Heart left ventricle (tissue), 13 donors: ENCODE measurements around the gene NBL1.

ENCODE experiments used
- POLR2A ChIP-seq, 2 donors: fragments of 450-650 bp; IDR thresholded peaks; one replicate each; pipeline ENCODE4 v1.6.1; 2017; ENCODE audit warnings: antibody characterized with exemption in 2 of 2, mild to moderate bottlenecking in 2 of 2, moderate library complexity in 2 of 2
- TF ChIP-seq, protein P1 (sequence below), 12 donors: fragments of 200-600 bp; sonication (generic) in 4 of 12; IDR thresholded peaks; one replicate each; pipeline versions ENCODE4 v1.5.0 to v1.8.0; 2018 to 2022; ENCODE audit warnings: antibody characterized with exemption in 12 of 12, mild to moderate bottlenecking in 5 of 12
- donor health status: ischemic (EF 13 %, LVEDD 7.1; RV severe dilation, severe dysfunction).
- donor health status: DM: no; HTN: yes; CAD: no.
- donor health status: DM: no; HTN: no; CAD: no.
- donor health status: ischemic (EF 25% LVEDD 6.9; RV normal size, moderate dysfunction).
- donor health status: ischemic (EF 25% LVEDD 5.7; RV mildly dilated, moderate dysfunction).
- donor health status: ischemic (EF 35%, LVEDD 5.7; RV mildly dilated, moderate dysfunction).
- donor health status: nonischemic (EF 11% LVEDD 7.7; RV severe dilation, severe dysfunction).
- donor health status: DM: yes; HTN: yes; CAD: no.
- donor health status: PGD.
- donor health status: ischemic (EF 29% LVEDD 5.4; RV normal size, mild dysfunction).
- donor health status: nonischemic (EF 23%, LVEDD 6.1; RV moderate dilation, normal function).

DNA sequence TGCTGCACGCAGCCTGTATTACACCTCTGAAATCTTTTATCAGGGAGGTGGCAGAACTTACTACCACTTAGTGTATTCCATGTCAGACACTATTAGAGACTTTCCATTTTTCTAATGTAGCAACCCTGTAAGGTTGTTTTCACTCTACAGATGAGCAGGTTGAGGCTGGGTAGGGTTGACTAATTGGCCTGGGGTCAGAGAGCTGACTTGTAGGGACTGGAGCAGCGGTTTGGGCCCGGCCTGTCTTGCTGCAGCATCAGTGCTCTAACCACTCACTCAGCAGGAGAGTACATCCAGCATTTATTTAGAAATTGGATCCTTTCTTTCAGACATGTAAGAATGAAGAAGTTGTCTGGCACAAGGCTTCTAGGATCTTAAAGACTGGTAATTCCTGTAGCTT, 25.7 kb upstream of the NBL1 start:
- TF ChIP-seq, protein P1, sequence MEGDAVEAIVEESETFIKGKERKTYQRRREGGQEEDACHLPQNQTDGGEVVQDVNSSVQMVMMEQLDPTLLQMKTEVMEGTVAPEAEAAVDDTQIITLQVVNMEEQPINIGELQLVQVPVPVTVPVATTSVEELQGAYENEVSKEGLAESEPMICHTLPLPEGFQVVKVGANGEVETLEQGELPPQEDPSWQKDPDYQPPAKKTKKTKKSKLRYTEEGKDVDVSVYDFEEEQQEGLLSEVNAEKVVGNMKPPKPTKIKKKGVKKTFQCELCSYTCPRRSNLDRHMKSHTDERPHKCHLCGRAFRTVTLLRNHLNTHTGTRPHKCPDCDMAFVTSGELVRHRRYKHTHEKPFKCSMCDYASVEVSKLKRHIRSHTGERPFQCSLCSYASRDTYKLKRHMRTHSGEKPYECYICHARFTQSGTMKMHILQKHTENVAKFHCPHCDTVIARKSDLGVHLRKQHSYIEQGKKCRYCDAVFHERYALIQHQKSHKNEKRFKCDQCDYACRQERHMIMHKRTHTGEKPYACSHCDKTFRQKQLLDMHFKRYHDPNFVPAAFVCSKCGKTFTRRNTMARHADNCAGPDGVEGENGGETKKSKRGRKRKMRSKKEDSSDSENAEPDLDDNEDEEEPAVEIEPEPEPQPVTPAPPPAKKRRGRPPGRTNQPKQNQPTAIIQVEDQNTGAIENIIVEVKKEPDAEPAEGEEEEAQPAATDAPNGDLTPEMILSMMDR (IDR thresholded peaks at IDR 0.05): no peak
- TF ChIP-seq POLR2A (IDR thresholded peaks at IDR 0.05): no peak
